Vagina (tissue), 2 donors: ENCODE results near the gene CRPPA.

Experiments used
- POLR2A ChIP-seq, 2 donors: fragments of 450-650 bp; IDR thresholded peaks; one replicate each; pipeline ENCODE4 v1.6.1; 2017; ENCODE audit warnings: antibody characterized with exemption in 2 of 2, mild to moderate bottlenecking in 2 of 2, moderate library complexity in 2 of 2
- TF ChIP-seq, protein P1 (sequence below), 3 experiments: fragments of 450-650 bp in 2 of 3; fragments of 200-600 bp in 1 of 3; sonication (generic) in 1 of 3; IDR thresholded peaks; one replicate each; pipeline ENCODE4 v1.5.1; 2017 to 2019; ENCODE audit warnings: antibody characterized with exemption in 3 of 3, mild to moderate bottlenecking in 2 of 3, moderate library complexity in 2 of 3

- TF ChIP-seq POLR2A (IDR thresholded peaks at IDR 0.05), result no peak
- TF ChIP-seq, protein P1, sequence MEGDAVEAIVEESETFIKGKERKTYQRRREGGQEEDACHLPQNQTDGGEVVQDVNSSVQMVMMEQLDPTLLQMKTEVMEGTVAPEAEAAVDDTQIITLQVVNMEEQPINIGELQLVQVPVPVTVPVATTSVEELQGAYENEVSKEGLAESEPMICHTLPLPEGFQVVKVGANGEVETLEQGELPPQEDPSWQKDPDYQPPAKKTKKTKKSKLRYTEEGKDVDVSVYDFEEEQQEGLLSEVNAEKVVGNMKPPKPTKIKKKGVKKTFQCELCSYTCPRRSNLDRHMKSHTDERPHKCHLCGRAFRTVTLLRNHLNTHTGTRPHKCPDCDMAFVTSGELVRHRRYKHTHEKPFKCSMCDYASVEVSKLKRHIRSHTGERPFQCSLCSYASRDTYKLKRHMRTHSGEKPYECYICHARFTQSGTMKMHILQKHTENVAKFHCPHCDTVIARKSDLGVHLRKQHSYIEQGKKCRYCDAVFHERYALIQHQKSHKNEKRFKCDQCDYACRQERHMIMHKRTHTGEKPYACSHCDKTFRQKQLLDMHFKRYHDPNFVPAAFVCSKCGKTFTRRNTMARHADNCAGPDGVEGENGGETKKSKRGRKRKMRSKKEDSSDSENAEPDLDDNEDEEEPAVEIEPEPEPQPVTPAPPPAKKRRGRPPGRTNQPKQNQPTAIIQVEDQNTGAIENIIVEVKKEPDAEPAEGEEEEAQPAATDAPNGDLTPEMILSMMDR (IDR thresholded peaks at IDR 0.05), result no peak
Observed at GRCh38 chr7:16422103-16422435, 731 bp upstream of the CRPPA start.
